AG04450 (cell line): ENCODE measurements around the gene ZP4. TPM values are rescaled to one million over a fixed set of nuclear protein-coding genes. Genes with fewer than 3 reads are reported as not detected.
A peak's percentile ranks its signal among the peaks of the same experiment; 100 is the strongest.

Source experiments
- CTCF ChIA-PET: fragments of 300-600, 350-600 bp; formaldehyde crosslinking; extraction: SDS; loops from one replicate; lab custom pipeline; 2022; ENCODE audit warnings: antibody characterized with exemption, inconsistent platforms; lab: Charles Lee
- POLR2A ChIA-PET: fragments of 350-600 bp; formaldehyde crosslinking; extraction: SDS; loops from one replicate; lab custom pipeline; 2021; ENCODE audit warnings: antibody characterized with exemption, inconsistent platforms; lab: Yijun Ruan, JAX
- DNase-seq: peaks from one replicate; pipeline ENCODE4 v3.0.0-alpha.2; 2011; ENCODE audit warnings: low read depth, low spot score
- H3K27ac ChIP-seq: one replicate; pipeline ENCODE4 v1.5.1; 2012; ENCODE audit warnings: low read depth, low read length, control low read depth
- H3K27me3 ChIP-seq: one replicate; pipeline ENCODE4 v1.6.0; 2012; ENCODE audit warnings: low read length; ENCODE audit not compliant: control insufficient read depth, insufficient read depth
- H3K4me3 ChIP-seq: 2 replicates; pipeline ENCODE4 v1.5.1; 2011; ENCODE audit warnings: mild to moderate bottlenecking, low read depth, low read length, control low read depth
- H3K9me3 ChIP-seq: 2 replicates; pipeline ENCODE4 v1.5.1; 2012; ENCODE audit warnings: low read length; ENCODE audit not compliant: control insufficient read depth, insufficient read depth
- CTCF ChIP-seq: IDR thresholded peaks from 2 replicates; pipeline ENCODE4 v1.5.1; 2011; ENCODE audit warnings: low read depth, low read length, control low read depth, inconsistent platforms
- polyA plus RNA-seq: library from polyadenylated mRNA; depleted of rRNA; stranded (reverse); fragments of >200 nt; gene quantifications from 2 replicates; pipeline ENCODE4 v1.2.3, GENCODE V29; 2011

Gene ZP4
- polyA plus RNA-seq, 1 experiment, result not detected

DNA sequence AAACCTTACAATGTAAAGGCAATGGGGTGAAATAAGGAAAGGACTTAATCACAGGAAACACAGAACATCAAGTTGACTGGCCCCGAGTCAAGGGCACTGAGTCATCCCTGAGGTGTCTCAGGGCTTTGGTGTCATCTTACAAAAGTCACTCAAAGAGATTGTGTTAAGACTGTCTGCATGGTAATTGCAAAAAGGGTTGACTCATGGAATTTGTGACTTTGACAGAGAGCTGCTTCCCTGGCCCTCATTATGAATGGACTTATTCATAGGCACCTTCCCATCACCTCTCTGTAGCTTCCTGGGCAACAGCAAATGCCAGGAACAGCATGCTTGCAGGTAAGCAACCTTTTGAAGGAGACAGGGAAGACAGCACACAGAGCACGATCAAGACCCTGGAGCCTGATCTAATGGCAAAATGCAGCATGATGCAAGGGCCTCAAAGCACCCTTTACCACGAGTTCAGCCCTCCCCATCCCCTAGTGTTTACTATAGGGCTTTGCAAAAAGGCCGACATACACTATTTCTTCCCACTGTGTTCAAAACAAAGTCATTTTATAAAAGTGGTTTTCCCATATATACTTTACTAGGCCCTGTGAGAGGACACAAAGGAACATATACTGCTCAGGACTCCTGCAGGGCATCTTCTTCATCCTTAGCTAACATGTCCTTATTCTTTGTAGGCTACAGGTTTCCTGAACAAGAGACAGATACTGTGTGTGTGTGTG lies 17.1 kb downstream of the ZP4 start:
- POLR2A ChIA-PET, result no interaction called here
- no peak for TF ChIP-seq CTCF
- Histone ChIP-seq H3K27ac (no peak overlapping the region), H3K9me3 (peaks cover 15% of the 10 kb centered on the region), H3K27me3 (no peaks in the 10 kb centered on the region), H3K4me3 (no peak overlapping the region)
- CTCF ChIA-PET, result no interaction called here
- no peak for DNase-seq

GRCh38 chr1:237868817-237869600 lies 21.7 kb downstream of the ZP4 start:
- ChIA-PET CTCF (no interaction called here), POLR2A (no interaction called here)
- Histone ChIP-seq H3K4me3 (no peak overlapping the region), H3K9me3 (peaks cover 14% of the 10 kb centered on the region), H3K27ac (no peak overlapping the region), H3K27me3 (no peaks in the 10 kb centered on the region)
- DNase-seq, result no peak
- TF ChIP-seq CTCF, result no peak

DNA sequence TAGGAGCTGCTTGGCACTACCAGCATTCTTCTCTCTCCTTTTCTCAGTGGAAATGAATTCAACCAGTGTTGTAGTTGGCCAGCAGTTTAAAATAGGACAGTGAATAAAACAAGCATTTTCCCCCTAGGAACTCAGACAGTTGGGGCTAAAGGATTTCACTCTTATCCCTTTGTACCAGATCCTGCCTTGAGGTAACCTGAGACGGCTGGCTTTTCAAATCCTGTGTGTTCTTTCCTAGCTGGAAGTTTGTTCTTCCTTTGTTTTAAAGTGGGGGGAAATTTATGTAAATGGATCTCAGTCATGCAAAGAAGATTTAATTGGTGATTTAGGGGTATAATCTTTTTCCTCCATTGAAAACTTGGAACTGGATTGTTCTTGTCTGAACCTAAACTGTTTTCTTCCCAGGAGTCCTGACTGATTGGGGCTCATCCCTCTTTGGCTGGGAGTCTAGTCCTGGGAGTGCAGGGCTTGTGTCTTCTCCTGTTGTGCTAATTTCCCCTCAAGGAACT lies 23.3 kb downstream of the ZP4 start:
- POLR2A ChIA-PET, result no interaction called here
- CTCF ChIA-PET, result no interaction called here
- DNase-seq, result no peak

DNA sequence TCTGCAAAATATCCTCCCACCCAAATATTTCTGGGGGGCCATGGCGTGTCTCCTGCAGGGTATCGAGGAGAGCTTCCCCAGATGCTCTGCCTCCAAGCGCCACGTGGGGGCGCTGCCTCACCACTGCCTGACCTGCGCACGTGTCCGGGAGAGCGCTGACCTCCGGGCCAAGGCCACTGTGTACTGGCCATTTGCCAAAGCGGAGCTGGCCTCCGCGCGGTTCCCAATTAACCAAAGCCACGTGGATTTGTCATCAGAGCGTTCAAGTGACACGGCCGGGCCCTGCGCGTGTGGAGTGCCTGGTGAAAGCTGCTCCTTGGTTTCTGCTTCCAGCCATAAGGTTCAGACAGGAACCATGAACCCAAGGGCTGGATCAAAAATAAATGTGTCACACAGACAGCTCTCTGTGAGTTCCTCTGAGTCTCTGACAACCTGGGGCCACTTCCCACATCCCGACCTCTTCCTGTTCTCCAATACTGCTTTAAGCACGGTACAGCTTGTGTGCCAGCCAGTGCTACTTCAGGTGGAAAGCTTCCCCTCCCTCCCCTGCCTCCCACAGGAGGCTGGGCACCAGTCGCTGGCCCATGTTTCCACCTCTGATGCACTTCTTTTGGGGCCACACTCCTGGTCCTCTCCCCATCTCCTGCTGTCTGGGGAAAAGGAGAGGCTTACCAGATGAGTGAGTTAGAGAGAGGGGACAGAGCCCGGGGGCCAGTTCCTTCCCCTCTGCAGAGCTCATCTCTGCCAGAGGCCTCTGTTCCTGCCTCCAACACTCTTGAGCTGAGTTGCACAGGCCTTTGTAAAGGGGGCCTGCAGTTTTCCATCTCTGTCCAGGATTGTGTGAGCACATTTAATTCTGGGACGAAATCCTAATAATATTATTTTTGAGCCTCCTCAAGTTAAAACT lies 26.1 kb downstream of the ZP4 start:
- Histone ChIP-seq H3K27me3 (no peaks in the 10 kb centered on the region), H3K27ac (no peak overlapping the region), H3K4me3 (no peak overlapping the region), H3K9me3 (peaks cover 9% of the 10 kb centered on the region)
- ChIA-PET POLR2A (no interaction called here), CTCF (interaction anchor here (0.6 to 2.6 kb wide), 5 partner anchors 8 to 1086 kb away, joined by 3 to 10 read pairs (median 3); no protein-coding TSS in a partner anchor)
- TF ChIP-seq CTCF, result peak; percentile 53
- DNase-seq, result no peak

More for the DNA sequence above, 23.3 kb downstream of the ZP4 start:
- Histone ChIP-seq H3K27me3 (no peaks in the 10 kb centered on the region), H3K4me3 (no peak overlapping the region), H3K9me3 (peaks cover 18% of the 10 kb centered on the region), H3K27ac (no peak overlapping the region)
- no peak for TF ChIP-seq CTCF
